Measurements from ENCODE around the gene UGT3A1.

DNA sequence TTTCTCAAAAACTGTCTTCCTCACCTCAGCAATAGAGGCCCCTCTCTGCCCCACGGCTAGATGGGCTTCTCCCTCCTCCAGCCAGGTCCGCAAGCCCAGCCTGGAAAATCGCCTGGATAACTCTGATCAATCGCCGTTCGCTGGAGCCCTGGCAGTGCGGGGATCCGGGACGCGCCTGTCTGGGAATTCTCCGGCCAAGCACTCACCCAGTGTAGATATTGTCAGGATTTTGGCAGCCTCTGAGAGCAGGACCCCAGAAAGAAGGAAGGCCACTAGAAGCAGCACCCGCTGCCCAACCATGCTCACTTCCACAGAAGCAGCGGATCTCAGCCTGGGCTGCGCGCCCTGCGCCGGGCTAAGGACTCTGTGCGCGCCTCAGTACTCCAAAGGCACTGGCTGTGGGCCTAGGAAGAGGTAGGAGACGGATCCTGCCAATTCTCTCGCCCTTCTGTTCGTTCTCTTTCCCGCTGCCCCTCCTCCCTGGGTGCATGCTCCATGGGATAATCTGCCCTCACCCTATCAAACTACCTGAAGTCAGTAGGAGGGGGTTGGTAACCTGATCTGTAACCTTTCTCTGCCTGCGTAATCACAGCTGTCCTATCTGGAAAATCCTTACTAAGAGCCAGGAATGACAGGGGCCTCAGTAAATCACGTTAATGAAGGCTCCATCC, at the start of gene UGT3A1:
- TF ChIP-seq POLR2AphosphoS5 (IDR thresholded peaks at IDR 0.05; ENCODE audit: low read depth) (no peak), REST (IDR thresholded peaks at IDR 0.05; ENCODE audit: insufficient replicate concordance, low read depth) (no peak), CTCF (IDR thresholded peaks at IDR 0.05; ENCODE audit: insufficient read depth, low read length) (no peak), GABPA (IDR thresholded peaks at IDR 0.05; ENCODE audit: low read depth) (no peak)

Measured in HL-60 (cell line).